Chondrocyte (in vitro differentiated cells): ENCODE data around the gene CPOX. TPM values are rescaled to one million over a fixed set of nuclear protein-coding genes. Genes with fewer than 3 reads are reported as not detected.

Experiments
- DNase-seq: peaks from one replicate; pipeline ENCODE4 v3.0.0; 2021; ENCODE audit warnings: mixed read lengths, low spot score
- H3K27ac Mint-ChIP-seq: one replicate; pipeline ENCODE4 v1.8.0; 2021; ENCODE audit warnings: mild to moderate bottlenecking, moderate library complexity, mixed read lengths; ENCODE audit not compliant: unreplicated experiment
- H3K27me3 Mint-ChIP-seq: 2 replicates; pipeline ENCODE4 v1.8.0; 2021; ENCODE audit warnings: low read depth, mixed read lengths
- H3K36me3 Mint-ChIP-seq: 2 replicates; pipeline ENCODE4 v1.8.0; 2021; ENCODE audit warnings: low read depth, mixed read lengths
- H3K4me1 Mint-ChIP-seq: 2 replicates; pipeline ENCODE4 v1.8.0; 2021; ENCODE audit warnings: low read depth, mild to moderate bottlenecking, mixed read lengths
- H3K4me3 Mint-ChIP-seq: one replicate; pipeline ENCODE4 v1.8.0; 2021; ENCODE audit warnings: mild to moderate bottlenecking, moderate library complexity, mixed read lengths; ENCODE audit not compliant: unreplicated experiment
- H3K9me3 Mint-ChIP-seq: 2 replicates; pipeline ENCODE4 v1.8.0; 2021; ENCODE audit warnings: low read depth, mixed read lengths
- CTCF ChIP-seq: fragments of 200-600 bp; sonication (generic); IDR thresholded peaks from 2 replicates; pipeline ENCODE4 v1.5.0; 2021; ENCODE audit warnings: antibody characterized with exemption, mild to moderate bottlenecking, moderate library complexity
- total RNA-seq: library from RNA; stranded (reverse); gene quantifications from 3 replicates; pipeline ENCODE4 v1.2.1, GENCODE V29; 2021

CPOX gene
- total RNA-seq, 1 donor from 2014 or later = 16.2 TPM

DNA sequence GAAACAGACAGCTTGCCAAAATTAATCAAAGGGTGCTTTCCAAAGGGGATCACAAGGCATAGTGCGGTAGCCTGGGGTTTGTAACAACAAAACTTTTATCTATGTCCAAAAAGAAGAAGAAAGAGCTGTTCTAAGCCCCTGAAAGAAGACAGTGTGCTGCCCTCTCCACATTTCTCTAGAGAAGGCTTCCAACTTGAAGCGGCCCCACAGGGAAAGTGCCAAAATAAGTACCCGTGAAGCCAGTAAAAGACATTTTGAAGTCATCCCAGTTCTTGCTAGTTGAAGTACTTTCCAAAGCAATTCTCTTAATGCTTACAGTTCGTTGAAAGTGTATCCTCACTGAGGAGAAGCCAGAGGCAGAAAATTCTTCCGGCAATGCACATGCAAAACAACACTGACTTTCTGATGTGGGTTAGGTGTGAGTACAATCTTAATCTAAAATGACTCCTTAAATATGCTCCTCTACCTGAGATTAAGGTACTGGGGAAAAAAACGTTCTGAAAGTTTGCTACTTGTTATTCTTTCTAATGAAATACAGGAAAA lies 40.3 kb downstream of the CPOX start:
- no peak for DNase-seq
- peaks cover 2% of the 10 kb centered on the region for H3K36me3 Mint-ChIP-seq
- H3K9me3 Mint-ChIP-seq = no peaks in the 10 kb centered on the region
- H3K27ac Mint-ChIP-seq = no peak overlapping the region
- H3K4me1 Mint-ChIP-seq = no peaks in the 10 kb centered on the region
- no peak overlapping the region for H3K4me3 Mint-ChIP-seq
- TF ChIP-seq CTCF = no peak
- H3K27me3 Mint-ChIP-seq = peaks cover 82% of the 10 kb centered on the region

DNA sequence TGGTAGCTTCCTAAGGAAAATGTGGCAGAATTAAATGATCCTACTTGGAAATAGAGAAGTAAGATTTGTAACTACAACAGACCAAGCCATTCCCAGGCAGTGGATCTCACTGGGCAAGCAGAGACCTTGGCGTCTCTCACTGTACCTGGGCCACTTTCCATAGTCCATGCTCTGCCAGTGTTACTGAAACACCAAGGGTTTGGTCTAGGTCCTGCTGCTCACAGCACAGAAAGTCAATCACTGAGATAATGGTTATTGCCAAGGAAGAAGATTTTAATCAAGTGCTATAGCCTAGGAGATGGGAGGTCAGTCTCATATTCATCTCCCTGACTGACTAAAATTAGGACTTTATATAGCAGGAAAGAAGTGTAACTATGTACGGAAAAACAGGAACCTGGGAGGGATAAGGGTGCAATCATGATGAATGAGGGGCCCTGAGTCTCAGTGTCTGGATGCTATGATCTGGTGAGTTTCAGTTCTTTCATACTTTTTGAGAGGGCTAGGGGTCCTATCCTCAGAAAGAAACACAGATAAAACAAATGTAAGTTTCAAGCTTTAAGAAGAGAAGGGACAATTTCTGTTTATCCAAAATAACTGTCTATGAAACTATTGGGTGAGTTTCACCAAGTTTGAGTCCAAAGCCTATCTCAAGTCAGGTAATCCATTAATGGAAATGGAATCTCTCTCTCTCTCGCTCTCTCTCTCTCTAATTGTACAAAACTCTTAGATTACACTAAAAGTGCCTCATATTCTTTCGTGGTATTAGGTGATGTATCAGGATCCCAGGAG lies 41.0 kb downstream of the CPOX start:
- no peaks in the 10 kb centered on the region for H3K4me1 Mint-ChIP-seq
- H3K27me3 Mint-ChIP-seq = peaks cover 79% of the 10 kb centered on the region
- DNase-seq = no peak
- no peaks in the 10 kb centered on the region for H3K9me3 Mint-ChIP-seq
- no peak overlapping the region for H3K4me3 Mint-ChIP-seq
- TF ChIP-seq CTCF = no peak
- H3K36me3 Mint-ChIP-seq = peaks cover 2% of the 10 kb centered on the region
- no peak overlapping the region for H3K27ac Mint-ChIP-seq

DNA sequence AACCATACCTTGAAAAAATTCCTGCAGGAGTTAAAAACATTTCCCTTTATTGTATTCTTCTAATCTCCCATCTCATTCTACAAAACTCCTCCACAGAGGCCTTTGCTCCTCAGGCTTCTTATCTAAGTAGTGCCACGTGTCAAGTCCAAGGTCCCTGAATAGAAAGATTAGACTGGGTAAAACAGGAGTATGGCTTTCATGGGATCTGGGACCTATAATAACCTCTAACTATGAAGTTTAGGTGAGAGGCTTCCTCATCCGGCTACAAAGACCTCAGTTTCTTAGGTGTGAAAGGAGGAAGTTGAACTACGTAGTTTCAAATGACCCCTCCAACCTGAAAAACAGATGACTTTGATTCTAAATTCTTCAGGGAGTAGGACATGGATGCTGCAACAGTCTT lies 41.7 kb downstream of the CPOX start:
- no peak overlapping the region for H3K4me3 Mint-ChIP-seq
- H3K27me3 Mint-ChIP-seq = peaks cover 73% of the 10 kb centered on the region
- no peak overlapping the region for H3K27ac Mint-ChIP-seq
- no peak for DNase-seq
- H3K36me3 Mint-ChIP-seq = peaks cover 2% of the 10 kb centered on the region
- no peaks in the 10 kb centered on the region for H3K9me3 Mint-ChIP-seq
- no peak for TF ChIP-seq CTCF
- H3K4me1 Mint-ChIP-seq = no peaks in the 10 kb centered on the region

DNA sequence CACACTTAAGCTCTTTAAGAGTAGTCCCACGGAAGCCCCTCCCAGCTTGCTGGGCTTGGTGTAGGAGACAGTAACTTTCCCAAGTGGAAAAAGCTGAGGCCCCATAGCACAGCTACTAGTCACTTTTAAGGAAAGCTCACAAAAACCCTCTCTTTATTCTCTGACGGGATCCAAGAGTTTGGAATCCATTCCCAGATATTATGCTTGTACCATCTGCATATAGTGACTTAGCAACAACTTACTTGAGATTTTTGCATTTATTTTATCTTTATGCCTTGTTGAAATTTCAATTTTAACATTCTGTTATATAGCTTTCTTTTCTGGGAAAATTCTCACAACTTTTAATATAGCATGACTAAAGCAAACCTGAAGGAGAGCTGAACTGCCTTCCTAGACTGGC lies 42.2 kb downstream of the CPOX start:
- Mint-ChIP-seq H3K36me3 (peaks cover 2% of the 10 kb centered on the region), H3K4me1 (no peaks in the 10 kb centered on the region), H3K27me3 (peaks cover 70% of the 10 kb centered on the region), H3K27ac (no peak overlapping the region), H3K9me3 (no peaks in the 10 kb centered on the region), H3K4me3 (no peak overlapping the region)
- no peak for DNase-seq
- TF ChIP-seq CTCF = no peak

DNA sequence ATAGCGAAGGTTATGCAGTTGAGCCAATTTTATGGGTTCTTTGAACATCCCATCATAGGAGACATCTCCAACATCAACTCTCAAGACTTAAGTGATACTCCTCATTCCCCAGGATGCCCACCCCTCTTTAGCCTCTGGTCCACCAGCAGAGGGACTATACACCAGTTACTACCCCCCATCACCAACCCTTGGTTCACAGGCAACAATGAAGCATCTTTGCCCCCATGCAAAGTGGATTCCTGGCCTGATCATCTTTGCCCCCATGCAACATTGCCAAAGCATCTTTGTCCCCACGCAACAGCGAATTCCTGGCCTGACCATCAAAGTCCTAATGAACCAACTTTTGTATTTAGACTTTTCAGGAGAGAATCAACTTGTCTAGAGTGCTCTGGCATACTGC lies 42.6 kb downstream of the CPOX start:
- no peak for DNase-seq

More for the DNA sequence above, 42.6 kb downstream of the CPOX start:
- no peaks in the 10 kb centered on the region for H3K9me3 Mint-ChIP-seq
- peaks cover 2% of the 10 kb centered on the region for H3K36me3 Mint-ChIP-seq
- H3K4me3 Mint-ChIP-seq = no peak overlapping the region
- no peaks in the 10 kb centered on the region for H3K4me1 Mint-ChIP-seq
- TF ChIP-seq CTCF = no peak
- H3K27ac Mint-ChIP-seq = no peak overlapping the region
- H3K27me3 Mint-ChIP-seq = peaks cover 70% of the 10 kb centered on the region
